SJCRH30 (cell line): ENCODE measurements around the gene TMOD3. TPM values are rescaled to one million over a fixed set of nuclear protein-coding genes. Genes with fewer than 3 reads are reported as not detected.
"Not testable (repeated sequence)": the region's sequence is repeated elsewhere in the genome, so short reads cannot be mapped to it uniquely, and the experiment has no call there.

ENCODE experiments used
- DNase-seq, 2 experiments: peaks; one replicate each; pipeline ENCODE4 v3.0.0-alpha.2; 2015 to 2020
- H3K27ac ChIP-seq: fragments of 250-450 bp; sonication (Bioruptor Pico); 2 replicates; pipeline ENCODE4 v1.5.1; 2020; ENCODE audit warnings: mild to moderate bottlenecking, moderate library complexity
- H3K27me3 ChIP-seq: fragments of 250-450 bp; sonication (Bioruptor Pico); 2 replicates; pipeline ENCODE4 v1.5.1; 2020; ENCODE audit warnings: mild to moderate bottlenecking, moderate library complexity
- H3K36me3 ChIP-seq: fragments of 250-450 bp; sonication (Bioruptor Pico); 2 replicates; pipeline ENCODE4 v1.5.1; 2020; ENCODE audit warnings: mild to moderate bottlenecking, moderate library complexity
- H3K4me1 ChIP-seq: fragments of 250-450 bp; sonication (Bioruptor Pico); 2 replicates; pipeline ENCODE4 v1.5.1; 2020; ENCODE audit warnings: mild to moderate bottlenecking, moderate library complexity
- H3K4me3 ChIP-seq: fragments of 250-450 bp; sonication (Bioruptor Pico); 2 replicates; pipeline ENCODE4 v1.5.1; 2020; ENCODE audit warnings: mild to moderate bottlenecking, moderate library complexity
- H3K9me3 ChIP-seq: fragments of 250-450 bp; sonication (Bioruptor Pico); replicated peaks from 2 replicates; pipeline ENCODE4 v1.5.1; 2020; ENCODE audit warnings: mild to moderate bottlenecking, moderate library complexity
- total RNA-seq: library from RNA; depleted of rRNA; stranded (reverse); fragments of >200 nt; shearing (Covaris generic); gene quantifications from 2 replicates; pipeline ENCODE4 v1.2.3, GENCODE V29; 2014; rRNA removed

TMOD3 gene
- 31.2 and 33.1 TPM in 2 replicates for total RNA-seq

- H3K36me3 ChIP-seq: no peaks in the 10 kb centered on the region
Measured at GRCh38 chr15:51829376-51830275, at the start of gene TMOD3. TMOD3 (plus strand) TSS chr15:51829653; CDS start chr15:51862885, 33,232 bp downstream.

GRCh38 chr15:51780636-51781035 lies 48.8 kb upstream of the TMOD3 start:
- Histone ChIP-seq H3K4me3 (no peak overlapping the region), H3K27ac (no peak overlapping the region), H3K9me3 (no peaks in the 10 kb centered on the region), H3K4me1 (no peaks in the 10 kb centered on the region), H3K27me3 (no peaks in the 10 kb centered on the region), H3K36me3 (no peaks in the 10 kb centered on the region)
- no peak for DNase-seq

More at GRCh38 chr15:51829376-51830275, at the start of gene TMOD3:
- DNase-seq: peak; percentile 94 to 95
- no peaks in the 10 kb centered on the region for H3K27me3 ChIP-seq
- no peaks in the 10 kb centered on the region for H3K9me3 ChIP-seq
- peak within 1 kb of the TSS; percentile 60 for H3K27ac ChIP-seq
- H3K4me3 ChIP-seq: peak within 1 kb of the TSS; percentile 88
- no peaks in the 10 kb centered on the region; the same call in 1 of the 2 replicates for H3K4me1 ChIP-seq

- Histone ChIP-seq H3K4me1 (no peaks in the 10 kb centered on the region), H3K9me3 (no peaks in the 10 kb centered on the region; the same call in 1 of the 2 replicates), H3K4me3 (no peak overlapping the region), H3K27me3 (no peaks in the 10 kb centered on the region), H3K36me3 (no peaks in the 10 kb centered on the region), H3K27ac (no peak overlapping the region)
- no peak for DNase-seq
Measured at GRCh38 chr15:51781506-51781905, 47.9 kb upstream of the TMOD3 start.

- Histone ChIP-seq H3K4me3 (no peak overlapping the region), H3K27ac (no peak overlapping the region), H3K4me1 (no peaks in the 10 kb centered on the region), H3K27me3 (no peaks in the 10 kb centered on the region), H3K9me3 (no peaks in the 10 kb centered on the region; the same call in 1 of the 2 replicates), H3K36me3 (no peaks in the 10 kb centered on the region)
- DNase-seq: peak in 1 of 2 experiments; percentile 54
Measured at GRCh38 chr15:51782357-51782896, 47.0 kb upstream of the TMOD3 start.

DNA sequence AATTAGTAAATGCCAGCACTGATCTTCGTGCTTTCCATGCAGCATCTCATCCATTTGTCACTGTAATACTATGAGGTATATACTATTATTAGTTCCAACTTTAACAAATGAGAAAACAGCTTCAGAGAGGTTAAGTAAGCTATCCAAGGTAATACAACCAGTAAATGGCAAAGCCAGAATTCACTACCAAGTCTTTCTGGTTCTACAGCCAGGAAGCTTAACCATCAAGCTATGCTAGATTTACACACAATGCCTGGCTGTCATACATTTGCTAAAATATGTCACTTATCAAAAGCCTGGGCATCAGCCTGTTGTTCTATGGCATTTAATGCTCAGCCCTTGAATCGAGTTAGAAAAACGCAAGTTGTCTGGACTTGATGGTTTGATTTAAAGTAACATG lies 45.5 kb upstream of the TMOD3 start:
- H3K9me3 ChIP-seq: no peaks in the 10 kb centered on the region; the same call in 1 of the 2 replicates
- no peak overlapping the region for H3K4me3 ChIP-seq
- no peaks in the 10 kb centered on the region for H3K27me3 ChIP-seq
- DNase-seq: no peak
- H3K36me3 ChIP-seq: no peaks in the 10 kb centered on the region
- H3K4me1 ChIP-seq: no peaks in the 10 kb centered on the region
- H3K27ac ChIP-seq: no peak overlapping the region

GRCh38 chr15:51787130-51787529 lies 42.3 kb upstream of the TMOD3 start:
- H3K4me3 ChIP-seq: not testable (repeated sequence)

GRCh38 chr15:51792474-51792873 lies 37.0 kb upstream of the TMOD3 start:
- H3K36me3 ChIP-seq, H3K27me3 ChIP-seq, H3K9me3 ChIP-seq, H3K4me3 ChIP-seq, DNase-seq, H3K27ac ChIP-seq, H3K4me1 ChIP-seq: not testable (repeated sequence)

More at GRCh38 chr15:51787130-51787529, 42.3 kb upstream of the TMOD3 start:
- not testable (repeated sequence) for H3K4me1 ChIP-seq, H3K36me3 ChIP-seq, H3K27me3 ChIP-seq, H3K27ac ChIP-seq, H3K9me3 ChIP-seq, DNase-seq

DNA sequence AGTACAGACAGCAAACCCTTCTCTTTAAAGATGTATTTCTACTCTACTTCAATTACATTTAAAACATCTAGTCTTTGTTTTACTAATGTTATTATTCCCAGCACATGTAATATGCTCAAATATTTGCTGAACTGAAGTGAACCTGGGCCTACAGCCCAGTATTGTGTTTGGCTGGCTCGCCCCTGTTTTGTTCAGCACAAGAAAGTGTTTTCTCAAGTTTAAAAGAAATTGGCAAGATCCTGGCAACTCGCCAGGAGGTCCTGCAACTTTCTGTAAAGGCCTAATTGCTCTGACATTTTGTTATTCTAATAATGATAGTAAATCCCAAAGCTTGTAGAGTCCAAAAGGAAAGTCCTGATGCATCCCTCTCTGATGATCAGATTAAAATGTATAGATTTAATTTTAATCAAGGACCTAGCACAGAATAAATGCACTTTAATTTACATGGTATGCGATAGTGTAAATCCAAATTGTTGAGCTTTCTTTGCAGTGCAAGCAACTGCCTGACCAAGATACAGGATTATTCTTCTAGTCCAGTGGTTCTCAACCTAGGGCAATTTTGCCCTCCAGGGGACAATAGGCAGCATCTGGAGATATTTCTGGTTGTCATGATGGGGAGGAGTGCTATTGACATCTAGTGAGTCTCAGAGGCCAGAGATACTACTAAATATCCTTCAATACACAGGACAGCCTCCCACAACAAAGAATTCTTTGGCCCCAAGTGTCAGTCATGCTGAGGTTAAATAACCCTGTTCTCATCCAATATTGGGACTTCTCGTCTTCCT lies 35.7 kb upstream of the TMOD3 start:
- H3K27me3 ChIP-seq: no peaks in the 10 kb centered on the region
- no peaks in the 10 kb centered on the region for H3K4me1 ChIP-seq
- DNase-seq: peak in 1 of 2 experiments; percentile 12
- no peak overlapping the region for H3K27ac ChIP-seq
- peaks cover 9% of the 10 kb centered on the region for H3K9me3 ChIP-seq
- no peaks in the 10 kb centered on the region for H3K36me3 ChIP-seq
- H3K4me3 ChIP-seq: no peak overlapping the region

- H3K36me3 ChIP-seq: no peaks in the 10 kb centered on the region
- DNase-seq: no peak
- peaks cover 6% of the 10 kb centered on the region for H3K9me3 ChIP-seq
Measured at GRCh38 chr15:51796847-51797401, 32.5 kb upstream of the TMOD3 start.

GRCh38 chr15:51798281-51798680 lies 31.2 kb upstream of the TMOD3 start:
- Histone ChIP-seq H3K36me3 (no peaks in the 10 kb centered on the region), H3K4me3 (no peak overlapping the region), H3K4me1 (no peaks in the 10 kb centered on the region), H3K27me3 (no peaks in the 10 kb centered on the region), H3K27ac (no peak overlapping the region), H3K9me3 (no peaks in the 10 kb centered on the region)
- DNase-seq: no peak

More at GRCh38 chr15:51796847-51797401, 32.5 kb upstream of the TMOD3 start:
- H3K27ac ChIP-seq: no peak overlapping the region
- H3K27me3 ChIP-seq: no peaks in the 10 kb centered on the region
- no peaks in the 10 kb centered on the region for H3K4me1 ChIP-seq
- H3K4me3 ChIP-seq: no peak overlapping the region

DNA sequence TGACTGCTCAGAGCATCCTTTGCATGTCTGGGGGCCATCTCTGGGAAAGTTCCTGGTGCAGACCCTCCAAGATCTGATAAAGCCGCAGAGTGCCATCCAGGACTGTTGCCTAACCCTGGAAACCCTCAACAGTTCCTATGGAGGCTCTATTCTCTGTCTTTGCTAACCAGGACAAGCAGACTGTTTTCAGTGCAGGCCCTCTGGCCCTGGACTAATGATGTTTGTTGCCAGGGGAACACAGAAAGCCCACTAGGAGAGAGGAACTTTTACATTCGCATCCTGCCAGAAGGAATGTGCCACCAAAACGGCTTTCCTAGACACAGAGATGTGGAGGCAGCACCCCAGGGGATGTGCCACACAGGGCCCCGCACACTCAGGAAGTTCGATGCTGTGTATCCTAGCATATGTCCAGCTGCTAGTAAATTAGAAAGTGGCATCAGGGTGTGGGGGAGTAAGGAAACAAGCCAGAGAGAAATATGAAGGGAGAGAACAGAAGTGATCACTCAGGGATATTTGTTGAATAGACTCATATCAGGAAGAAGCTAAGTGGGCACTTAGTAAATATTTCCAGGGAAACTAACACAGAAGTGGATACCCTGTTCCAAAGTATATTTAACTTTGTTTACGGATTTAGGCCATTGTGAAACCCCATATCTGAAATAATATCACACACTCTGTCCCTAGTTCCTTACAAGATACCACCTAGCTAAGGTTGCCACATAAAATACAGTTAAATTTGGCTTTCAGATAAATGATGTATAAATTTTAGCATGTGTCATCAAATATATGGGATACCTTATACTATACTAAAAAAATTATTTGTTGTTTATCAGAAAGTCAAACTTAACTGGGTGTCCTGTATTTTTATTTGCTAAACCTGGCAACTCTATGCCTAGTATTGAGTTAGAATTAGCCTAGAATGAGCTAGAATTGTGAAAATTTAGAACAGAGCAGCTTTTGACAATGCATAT lies 29.9 kb upstream of the TMOD3 start:
- DNase-seq: no peak
- no peak overlapping the region for H3K27ac ChIP-seq
- H3K27me3 ChIP-seq: no peaks in the 10 kb centered on the region

DNA sequence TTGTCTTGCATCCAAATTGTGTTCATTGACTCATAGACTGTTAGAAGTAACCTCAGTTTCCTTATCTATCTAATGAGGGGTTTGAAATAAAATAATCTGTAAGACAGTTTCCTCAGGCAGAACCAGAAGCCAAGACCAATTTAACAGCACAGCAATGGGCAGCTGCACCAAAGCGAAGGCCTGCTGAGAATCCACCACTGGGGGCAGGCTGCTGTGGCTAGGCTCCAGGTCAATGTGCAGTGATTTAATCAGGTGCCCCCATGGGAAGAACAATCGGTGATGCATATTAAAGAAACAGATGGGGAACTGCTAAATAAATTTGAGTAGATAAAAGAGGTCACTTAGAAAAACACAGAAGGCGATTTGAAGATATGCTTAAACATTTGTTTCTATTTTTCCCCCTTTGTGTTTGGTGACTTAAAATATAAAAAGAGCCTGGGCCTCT lies 28.0 kb upstream of the TMOD3 start:
- DNase-seq: peak; percentile 27 to 42
- H3K9me3 ChIP-seq: no peaks in the 10 kb centered on the region
- H3K27ac ChIP-seq: no peak overlapping the region
- H3K4me1 ChIP-seq: no peaks in the 10 kb centered on the region
- H3K4me3 ChIP-seq: no peak overlapping the region
- H3K36me3 ChIP-seq: no peaks in the 10 kb centered on the region
- no peaks in the 10 kb centered on the region for H3K27me3 ChIP-seq

More for the DNA sequence above, 29.9 kb upstream of the TMOD3 start:
- Histone ChIP-seq H3K4me3 (no peak overlapping the region), H3K9me3 (no peaks in the 10 kb centered on the region), H3K4me1 (no peaks in the 10 kb centered on the region), H3K36me3 (no peaks in the 10 kb centered on the region)

GRCh38 chr15:51802593-51802992 lies 26.9 kb upstream of the TMOD3 start:
- Histone ChIP-seq H3K27me3 (no peaks in the 10 kb centered on the region), H3K36me3 (no peaks in the 10 kb centered on the region), H3K4me3 (no peak overlapping the region), H3K27ac (no peak overlapping the region), H3K9me3 (no peaks in the 10 kb centered on the region), H3K4me1 (no peaks in the 10 kb centered on the region)
- no peak for DNase-seq
